Panc1 (cell line): Measurements from ENCODE around the gene EEF1A2. TPM values are rescaled to one million over a fixed set of nuclear protein-coding genes. Genes with fewer than 3 reads are reported as not detected.

Experiments
- ATAC-seq: fragments of 200-7000 bp; cut with Tn5 transposase; 2 replicates; pipeline ENCODE4 v1.9.1; 2020; ENCODE audit warnings: mild to moderate bottlenecking, moderate library complexity
- BruUV-seq: library from RNA; stranded (reverse); fragments of 400-500 nt; replicated peaks from 2 replicates; lab custom pipeline; 2021; lab: Mats Ljungman, UMichigan
- CTCF ChIA-PET: fragments of 300-600 bp; sonication (Branson Sonifier 250); formaldehyde crosslinking; loops from one replicate; lab custom pipeline; 2022; ENCODE audit warnings: antibody characterized with exemption; lab: Charles Lee
- POLR2A ChIA-PET: fragments of 300-600 bp; sonication (Branson Sonifier 250); formaldehyde crosslinking; loops from one replicate; lab custom pipeline; 2022; ENCODE audit warnings: antibody characterized with exemption; lab: Charles Lee
- DNase-seq: peaks from one replicate; pipeline ENCODE4 v3.0.0-alpha.2; 2010; ENCODE audit warnings: low read depth, low spot score
- H3K27ac ChIP-seq: 2 replicates; pipeline ENCODE4 v1.5.1; 2011; ENCODE audit warnings: mild to moderate bottlenecking, low read length, inconsistent platforms
- H3K27me3 ChIP-seq: fragments of 200-500 bp; sonication (Bioruptor generic); 2 replicates; pipeline ENCODE4 v1.6.0; 2014; ENCODE audit warnings: low read length, inconsistent platforms; ENCODE audit not compliant: control insufficient read depth, insufficient read depth
- H3K36me3 ChIP-seq: fragments of 200-500 bp; sonication (Bioruptor generic); 2 replicates; pipeline ENCODE4 v1.5.1; 2014; ENCODE audit warnings: inconsistent platforms, mild to moderate bottlenecking, low read length, moderate library complexity; ENCODE audit not compliant: control insufficient read depth, insufficient read depth
- H3K4me1 ChIP-seq: 2 replicates; pipeline ENCODE4 v1.5.1; 2011; ENCODE audit warnings: inconsistent platforms, mild to moderate bottlenecking, low read length, moderate library complexity; ENCODE audit not compliant: control insufficient read depth, insufficient read depth
- H3K4me3 ChIP-seq, 2 experiments: 2 replicates each; pipeline ENCODE4 v1.5.1; 2011 to 2012; ENCODE audit warnings: low read depth in 2 of 2, low read length in 2 of 2, mild to moderate bottlenecking in 2 of 2, inconsistent platforms in 1 of 2, moderate library complexity in 1 of 2
- H3K9me3 ChIP-seq: fragments of 200-500 bp; sonication (Bioruptor generic); 2 replicates; pipeline ENCODE4 v1.5.1; 2014; ENCODE audit warnings: low read depth, mild to moderate bottlenecking, inconsistent platforms, low read length, moderate library complexity; ENCODE audit not compliant: control insufficient read depth, insufficient read depth
- CTCF ChIP-seq: fragments of 450-650 bp; IDR thresholded peaks from 2 replicates; pipeline ENCODE4 v1.5.1; 2017; ENCODE audit warnings: mild to moderate bottlenecking
- POLR2AphosphoS5 ChIP-seq: IDR thresholded peaks from 2 replicates; pipeline ENCODE4 v1.6.1; 2012; ENCODE audit warnings: mild to moderate bottlenecking, low read depth, low read length, moderate library complexity
- REST ChIP-seq, 2 experiments: IDR thresholded peaks; 2 replicates each; pipeline ENCODE4 v1.6.1; 2011 to 2012; ENCODE audit warnings: low read depth in 2 of 2, control low read depth in 1 of 2, low read length in 1 of 2, mild to moderate bottlenecking in 1 of 2, moderate library complexity in 1 of 2; ENCODE audit not compliant: insufficient read depth in 1 of 2
- SIN3A ChIP-seq: IDR thresholded peaks from 2 replicates; pipeline ENCODE4 v1.6.1; 2012; ENCODE audit warnings: low read depth, mild to moderate bottlenecking, low read length, moderate library complexity, borderline replicate concordance; ENCODE audit not compliant: insufficient read depth
- TCF7L2 ChIP-seq: IDR thresholded peaks from 2 replicates; pipeline ENCODE4 v1.6.1; 2011; ENCODE audit warnings: mild to moderate bottlenecking, low read depth, low read length, inconsistent platforms
- in situ Hi-C: cut with HindIII; loops from 2 replicates; pipeline ENCODE4 v1.10.0; 2016; ENCODE audit warnings: low sequenced_read_pairs, low pct_unique_long_range_greater_than_20kb
- intact Hi-C: fragments of 100-400 bp; cut with micrococcal nuclease; formaldehyde crosslinking; loops from one replicate; pipeline ENCODE4 v1.10.0; 2022; ENCODE audit not compliant: unreplicated experiment
- total RNA-seq: library from RNA; stranded (reverse); gene quantifications from one replicate; pipeline ENCODE4 v1.2.1, GENCODE V29; 2021; ENCODE audit not compliant: unreplicated experiment

Gene EEF1A2
- total RNA-seq, 1 experiment from 2014 or later = 178 TPM

GRCh38 chr20:63525971-63526370, 27.1 kb upstream of the EEF1A2 start:
- H3K4me1 ChIP-seq = peaks cover 3% of the 10 kb centered on the region; the same call in 1 of the 2 replicates
- peaks cover 4% of the 10 kb centered on the region; the same call in 1 of the 2 replicates for H3K36me3 ChIP-seq
- DNase-seq = no peak
- no peak overlapping the region for H3K27ac ChIP-seq
- H3K9me3 ChIP-seq = no peaks in the 10 kb centered on the region
- H3K27me3 ChIP-seq = no peaks in the 10 kb centered on the region
- no TSS peak for BruUV-seq
- TF ChIP-seq SIN3A (no peak), POLR2AphosphoS5 (0 out of 2 replicates have a peak, but pooled peaks have one; percentile 11), TCF7L2 (no peak), CTCF (no peak), REST (IDR thresholded peaks at IDR 0.05; ENCODE audit: insufficient read depth in 1 of 2, low read depth in 2 of 2, low read length in 1 of 2) (no peak)
- H3K4me3 ChIP-seq = no peak overlapping the region
- no peak for ATAC-seq
- POLR2A ChIA-PET = no interaction called here
- intact Hi-C loops = no loop called here
- CTCF ChIA-PET = no interaction called here
- in situ Hi-C loops = no loop called here

GRCh38 chr20:63525185-63525584, 26.3 kb upstream of the EEF1A2 start:
- H3K4me1 ChIP-seq = peaks cover 3% of the 10 kb centered on the region; the same call in 1 of the 2 replicates
- ATAC-seq (no peak), DNase-seq (no peak)
- H3K4me3 ChIP-seq = no peak overlapping the region
- ChIA-PET CTCF (no interaction called here), POLR2A (no interaction called here)
- in situ Hi-C loops (no loop called here), intact Hi-C loops (no loop called here)
- H3K27ac ChIP-seq = no peak overlapping the region
- no peaks in the 10 kb centered on the region for H3K9me3 ChIP-seq
- BruUV-seq = no TSS peak
- TF ChIP-seq TCF7L2 = no peak
- no peak for TF ChIP-seq SIN3A
- no peak for TF ChIP-seq POLR2AphosphoS5
- TF ChIP-seq CTCF = no peak
- no peak for TF ChIP-seq REST (IDR thresholded peaks at IDR 0.05; ENCODE audit: insufficient read depth in 1 of 2, low read depth in 2 of 2, low read length in 1 of 2)
- peaks cover 4% of the 10 kb centered on the region; the same call in 1 of the 2 replicates for H3K36me3 ChIP-seq
- H3K27me3 ChIP-seq = no peaks in the 10 kb centered on the region
